Mesenchymal stem cell (in vitro differentiated cells and primary cell): ENCODE measurements around the gene SLC41A3.

Experiments
- DNase-seq: peaks from one replicate; pipeline ENCODE4 v3.0.0-alpha.2; 2013
- H2AFZ ChIP-seq: one replicate; pipeline ENCODE4 v1.6.1; 2013; ENCODE audit warnings: low read depth, mild to moderate bottlenecking, control low read depth, inconsistent platforms, low read length, moderate library complexity
- H2AK5ac ChIP-seq: 2 replicates; pipeline ENCODE4 v1.6.1; 2013; ENCODE audit warnings: low read length, moderate library complexity, mild to moderate bottlenecking, inconsistent platforms; ENCODE audit not compliant: severe bottlenecking
- H2BK120ac ChIP-seq: one replicate; pipeline ENCODE4 v1.6.1; 2013; ENCODE audit warnings: low read depth, mild to moderate bottlenecking, inconsistent platforms, low read length, moderate library complexity
- H2BK12ac ChIP-seq, 2 experiments: one replicate each; pipeline ENCODE4 v1.6.1; 2013; ENCODE audit warnings: inconsistent platforms in 2 of 2, low read length in 2 of 2, mild to moderate bottlenecking in 2 of 2, moderate library complexity in 2 of 2, control low read depth in 1 of 2
- H2BK15ac ChIP-seq: one replicate; pipeline ENCODE4 v1.6.1; 2013; ENCODE audit warnings: mild to moderate bottlenecking, low read depth, inconsistent platforms; ENCODE audit not compliant: poor library complexity, severe bottlenecking
- H2BK5ac ChIP-seq: 2 replicates; pipeline ENCODE4 v1.6.1; 2013; ENCODE audit warnings: low read depth, mild to moderate bottlenecking, low read length, control low read depth, inconsistent platforms; ENCODE audit not compliant: poor library complexity, severe bottlenecking
- H3K14ac ChIP-seq, 2 experiments: one replicate each; pipeline ENCODE4 v1.6.1; 2013; ENCODE audit warnings: inconsistent platforms in 2 of 2, low read length in 2 of 2, control low read depth in 1 of 2, mild to moderate bottlenecking in 1 of 2, moderate library complexity in 1 of 2
- H3K18ac ChIP-seq, 2 experiments: one replicate each; pipeline ENCODE4 v1.6.1; 2013; ENCODE audit warnings: inconsistent platforms in 2 of 2, low read length in 2 of 2, control low read depth in 1 of 2, low read depth in 1 of 2, mild to moderate bottlenecking in 1 of 2
- H3K23ac ChIP-seq, 2 experiments: one replicate each; pipeline ENCODE4 v1.6.1; 2013; ENCODE audit warnings: inconsistent platforms in 2 of 2, low read length in 2 of 2, mild to moderate bottlenecking in 2 of 2, moderate library complexity in 2 of 2, control low read depth in 1 of 2
- H3K27ac ChIP-seq: 2 replicates; pipeline ENCODE4 v1.5.1; 2013; ENCODE audit warnings: mild to moderate bottlenecking, moderate library complexity, low read length, control low read depth, inconsistent platforms; ENCODE audit not compliant: poor library complexity, severe bottlenecking
- H3K27me3 ChIP-seq, 2 experiments: 2 replicates each; pipeline versions ENCODE4 v1.6.1 to v1.7.0; 2013; ENCODE audit warnings: low read length in 2 of 2, mild to moderate bottlenecking in 2 of 2, moderate library complexity in 2 of 2, control low read depth in 1 of 2, inconsistent platforms in 1 of 2; ENCODE audit not compliant: control insufficient read depth in 1 of 2, insufficient read depth in 1 of 2
- H3K36me3 ChIP-seq, 2 experiments: 2 replicates each; pipeline versions ENCODE4 v1.6.1 to v1.7.0; 2013; ENCODE audit warnings: low read length in 2 of 2, control low read depth in 1 of 2, inconsistent platforms in 1 of 2, low read depth in 1 of 2, mild to moderate bottlenecking in 1 of 2; ENCODE audit not compliant: insufficient read depth in 2 of 2, control insufficient read depth in 1 of 2
- H3K4ac ChIP-seq, 2 experiments: one replicate each; pipeline ENCODE4 v1.6.1; 2013; ENCODE audit warnings: inconsistent platforms in 2 of 2, low read length in 2 of 2, mild to moderate bottlenecking in 2 of 2, moderate library complexity in 2 of 2, control low read depth in 1 of 2, low read depth in 1 of 2
- H3K4me1 ChIP-seq: 2 replicates; pipeline ENCODE4 v1.6.1; 2013; ENCODE audit warnings: low read depth, low read length, control low read depth; ENCODE audit not compliant: control insufficient read depth, insufficient read depth
- H3K4me2 ChIP-seq: 2 replicates; pipeline ENCODE4 v1.6.1; 2013; ENCODE audit warnings: low read length, mild to moderate bottlenecking, inconsistent platforms; ENCODE audit not compliant: poor library complexity, severe bottlenecking
- H3K4me3 ChIP-seq, 2 experiments: 2 replicates each; pipeline versions ENCODE4 v1.5.1 to v1.7.0; 2013; ENCODE audit warnings: low read length in 2 of 2, mild to moderate bottlenecking in 2 of 2, control low read depth in 1 of 2, low read depth in 1 of 2; ENCODE audit not compliant: insufficient read depth in 1 of 2
- H3K79me1 ChIP-seq: replicated peaks from 2 replicates; pipeline ENCODE4 v1.6.1; 2013; ENCODE audit warnings: mild to moderate bottlenecking, control low read depth, low read length, inconsistent platforms; ENCODE audit not compliant: poor library complexity, severe bottlenecking
- H3K9ac ChIP-seq: 2 replicates; pipeline ENCODE4 v1.7.0; 2013; ENCODE audit warnings: mild to moderate bottlenecking, low read length, moderate library complexity
- H3K9me3 ChIP-seq: 2 replicates; pipeline ENCODE4 v1.7.0; 2013; ENCODE audit warnings: mild to moderate bottlenecking, low read length; ENCODE audit not compliant: control insufficient read depth
- H4K8ac ChIP-seq: one replicate; pipeline ENCODE4 v1.6.1; 2013; ENCODE audit warnings: inconsistent platforms, mild to moderate bottlenecking, low read length, moderate library complexity
- H4K91ac ChIP-seq: one replicate; pipeline ENCODE4 v1.6.1; 2013; ENCODE audit warnings: mild to moderate bottlenecking, low read length, inconsistent platforms
- WGBS: methylation state at CpG from one replicate; pipeline ENCODE4 v1.1.7; 2013; ENCODE audit warnings: mixed read lengths; 5-methylcytosine and 5-hydroxymethylcytosine counted together

SLC41A3 gene

GRCh38 chr3:126129398-126129891 is 45.5 kb upstream of the SLC41A3 start:
- no peak overlapping the region for H3K23ac ChIP-seq
- no peak overlapping the region for H4K91ac ChIP-seq
- no peak overlapping the region for H3K4me2 ChIP-seq
- no peak overlapping the region for H3K4ac ChIP-seq
- no peak overlapping the region for H2BK12ac ChIP-seq
- no peaks in the 10 kb centered on the region for H3K36me3 ChIP-seq
- no peak overlapping the region for H3K18ac ChIP-seq
- H2BK5ac ChIP-seq: no peak overlapping the region
- H2AFZ ChIP-seq: no peak overlapping the region
- no peak overlapping the region for H3K4me3 ChIP-seq
- no peak overlapping the region for H3K9ac ChIP-seq
- no peak overlapping the region for H2BK15ac ChIP-seq
- H3K4me1 ChIP-seq: peaks cover 2% of the 10 kb centered on the region
- no peaks in the 10 kb centered on the region for H3K9me3 ChIP-seq
- H2AK5ac ChIP-seq: no peak overlapping the region
- H3K27ac ChIP-seq: no peak overlapping the region
- H3K79me1 ChIP-seq: no peaks in the 10 kb centered on the region
- 90% methylated on average over 16 of the region's 16 CpGs for WGBS
- H3K27me3 ChIP-seq: peaks cover 33 to 80% of the 10 kb centered on the region in 2 experiments
- no peak for DNase-seq
- H2BK120ac ChIP-seq: no peak overlapping the region
- H4K8ac ChIP-seq: no peak overlapping the region
- no peak overlapping the region for H3K14ac ChIP-seq

- DNase-seq: no peak
- H3K79me1 ChIP-seq: no peaks in the 10 kb centered on the region
- no peak overlapping the region for H3K27ac ChIP-seq
- H3K14ac ChIP-seq: no peak overlapping the region
- no peak overlapping the region for H3K23ac ChIP-seq
- peaks cover 2% of the 10 kb centered on the region for H3K4me1 ChIP-seq
- no peak overlapping the region for H3K4me3 ChIP-seq
- H3K27me3 ChIP-seq: peaks cover 32 to 83% of the 10 kb centered on the region in 2 experiments
- no peak overlapping the region for H2BK120ac ChIP-seq
- H2BK12ac ChIP-seq: no peak overlapping the region
- H2AK5ac ChIP-seq: no peak overlapping the region
- no peak overlapping the region for H2AFZ ChIP-seq
- no peak overlapping the region for H3K18ac ChIP-seq
- H3K4me2 ChIP-seq: no peak overlapping the region
- no peak overlapping the region for H3K9ac ChIP-seq
- no peaks in the 10 kb centered on the region for H3K36me3 ChIP-seq
- no peak overlapping the region for H2BK15ac ChIP-seq
- H4K91ac ChIP-seq: no peak overlapping the region
- H2BK5ac ChIP-seq: no peak overlapping the region
- no peak overlapping the region for H4K8ac ChIP-seq
- 80% methylated on average over 10 of the region's 13 CpGs for WGBS
- no peaks in the 10 kb centered on the region for H3K9me3 ChIP-seq
- no peak overlapping the region for H3K4ac ChIP-seq
Observed at GRCh38 chr3:126128504-126129397, 44.8 kb upstream of the SLC41A3 start.

GRCh38 chr3:126127904-126128303 is 44.0 kb upstream of the SLC41A3 start:
- Histone ChIP-seq H3K14ac (no peak overlapping the region), H3K4me1 (peaks cover 2% of the 10 kb centered on the region), H2AK5ac (no peak overlapping the region), H3K18ac (no peak overlapping the region), H3K27me3 (peaks cover 24 to 75% of the 10 kb centered on the region in 2 experiments), H3K4ac (no peak overlapping the region), H3K27ac (no peak overlapping the region), H2BK120ac (no peak overlapping the region), H3K4me3 (no peak overlapping the region), H4K8ac (peak overlapping the region; percentile 24), H3K9me3 (no peaks in the 10 kb centered on the region), H4K91ac (no peak overlapping the region), H2BK15ac (no peak overlapping the region), H3K9ac (no peak overlapping the region), H2AFZ (no peak overlapping the region), H3K4me2 (no peak overlapping the region), H3K23ac (no peak overlapping the region), H2BK12ac (no peak overlapping the region), H2BK5ac (no peak overlapping the region), H3K79me1 (no peaks in the 10 kb centered on the region), H3K36me3 (no peaks in the 10 kb centered on the region)
- DNase-seq: no peak
- 76% methylated on average over 7 of the region's 7 CpGs for WGBS

GRCh38 chr3:126127452-126127851 is 43.5 kb upstream of the SLC41A3 start:
- Histone ChIP-seq H3K18ac (no peak overlapping the region), H3K4me3 (no peak overlapping the region), H2AFZ (no peak overlapping the region)

More at GRCh38 chr3:126127452-126127851, 43.5 kb upstream of the SLC41A3 start:
- H2BK120ac ChIP-seq: no peak overlapping the region
- H3K9me3 ChIP-seq: no peaks in the 10 kb centered on the region
- no peak overlapping the region for H3K4ac ChIP-seq
- peak overlapping the region in 1 of 2 experiments; percentile 42 for H3K23ac ChIP-seq
- peak overlapping the region; percentile 24 for H4K8ac ChIP-seq
- peaks cover 2% of the 10 kb centered on the region for H3K4me1 ChIP-seq
- H3K27ac ChIP-seq: no peak overlapping the region
- no peak for DNase-seq
- no peak overlapping the region for H3K14ac ChIP-seq
- whole genome bisulfite sequencing: 79% methylated on average over 10 of the region's 10 CpGs
- H2AK5ac ChIP-seq: no peak overlapping the region
- H2BK5ac ChIP-seq: no peak overlapping the region
- no peaks in the 10 kb centered on the region for H3K36me3 ChIP-seq
- H2BK15ac ChIP-seq: no peak overlapping the region
- H3K79me1 ChIP-seq: no peaks in the 10 kb centered on the region
- no peak overlapping the region for H4K91ac ChIP-seq
- no peak overlapping the region for H2BK12ac ChIP-seq
- peaks cover 19 to 70% of the 10 kb centered on the region in 2 experiments for H3K27me3 ChIP-seq
- no peak overlapping the region for H3K4me2 ChIP-seq
- no peak overlapping the region for H3K9ac ChIP-seq
